Measurements from ENCODE around the gene MROH7. TPM values are rescaled to one million over a fixed set of nuclear protein-coding genes. Genes with fewer than 3 reads are reported as not detected.

The MROH7 gene
- total and polyA plus RNA-seq, 9 of the 15 experiments (the other 6 are each of a cell fraction or from before 2014, with no cell fraction given) = not detected

DNA sequence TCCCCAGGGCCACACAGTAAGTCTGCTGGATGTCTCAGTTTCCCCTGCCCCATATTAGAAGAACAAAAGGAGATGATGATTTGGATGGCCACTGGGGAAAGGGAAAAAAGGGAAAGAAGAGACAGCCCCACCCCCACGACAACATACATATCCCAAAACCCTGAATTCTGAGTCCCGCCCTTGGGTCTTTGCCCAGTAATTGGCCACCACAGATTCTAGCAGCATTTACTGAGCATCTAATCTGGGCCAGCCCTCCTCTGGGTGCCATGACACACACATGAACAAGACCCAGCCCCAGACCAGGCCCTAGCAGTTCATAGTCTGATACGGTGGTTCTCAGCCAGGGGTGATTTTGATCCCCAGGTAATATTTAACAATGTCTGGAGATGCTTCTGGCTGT lies 68.8 kb downstream of the MROH7 start (continued):
- TF ChIP-seq, protein P1, sequence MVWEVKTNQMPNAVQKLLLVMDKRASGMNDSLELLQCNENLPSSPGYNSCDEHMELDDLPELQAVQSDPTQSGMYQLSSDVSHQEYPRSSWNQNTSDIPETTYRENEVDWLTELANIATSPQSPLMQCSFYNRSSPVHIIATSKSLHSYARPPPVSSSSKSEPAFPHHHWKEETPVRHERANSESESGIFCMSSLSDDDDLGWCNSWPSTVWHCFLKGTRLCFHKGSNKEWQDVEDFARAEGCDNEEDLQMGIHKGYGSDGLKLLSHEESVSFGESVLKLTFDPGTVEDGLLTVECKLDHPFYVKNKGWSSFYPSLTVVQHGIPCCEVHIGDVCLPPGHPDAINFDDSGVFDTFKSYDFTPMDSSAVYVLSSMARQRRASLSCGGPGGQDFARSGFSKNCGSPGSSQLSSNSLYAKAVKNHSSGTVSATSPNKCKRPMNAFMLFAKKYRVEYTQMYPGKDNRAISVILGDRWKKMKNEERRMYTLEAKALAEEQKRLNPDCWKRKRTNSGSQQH (CRISPR knock-in tag; IDR thresholded peaks at IDR 0.05) = no peak
- no peak for TF ChIP-seq EGR1 (conservative IDR thresholded peaks at IDR 0.05)
- TF ChIP-seq DDX20 (tag; IDR thresholded peaks at IDR 0.05; ENCODE audit: low read depth) = no peak
- no peak for TF ChIP-seq ZNF12 (CRISPR knock-in tag; IDR thresholded peaks at IDR 0.05)

DNA sequence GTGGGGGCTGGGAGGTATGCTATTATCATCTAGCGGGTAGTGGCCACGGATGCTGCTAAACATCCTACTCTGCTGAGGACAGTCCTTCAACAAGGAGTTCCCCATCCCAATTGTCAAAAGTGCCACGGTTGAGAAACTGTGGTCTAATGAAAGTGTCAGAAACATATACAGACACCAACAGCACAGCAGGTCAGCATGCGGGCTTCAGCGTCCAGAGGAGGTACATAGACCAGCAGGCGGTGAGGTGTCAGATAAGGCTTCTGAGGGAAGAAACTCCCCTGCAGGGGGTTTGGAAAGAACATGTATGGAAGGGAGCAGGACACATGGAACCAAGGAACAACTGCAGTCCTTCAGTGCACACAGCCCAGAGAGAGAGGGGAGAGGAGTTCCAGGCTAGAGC lies 69.3 kb downstream of the MROH7 start:
- FAIRE-seq (no peak), DNase-seq (ENCODE audit: extremely low read depth in 1 of 4, low spot score in 3 of 4) (no peak), ATAC-seq (no peak)
- H4K20me1 ChIP-seq (replicated peaks; ENCODE audit: control insufficient read depth, insufficient read depth, low read length) = peaks cover 10% of the 10 kb centered on the region
- H3K79me2 ChIP-seq (ENCODE audit: control insufficient read depth, insufficient read depth, low read length) = peaks cover 2% of the 10 kb centered on the region
- in situ Hi-C loops (cut with MboI) = no loop called here
- no TSS peak for BruUV-seq (replicated peaks)
- H3K4me3 ChIP-seq = no peak overlapping the region
- H3K9me1 ChIP-seq (ENCODE audit: control insufficient read depth, insufficient read depth, low read length) = no peaks in the 10 kb centered on the region
- peaks cover 20 to 46% of the 10 kb centered on the region in 2 experiments for H3K27me3 ChIP-seq (ENCODE audit: control insufficient read depth in 2 of 2, insufficient read depth in 2 of 2, low read length in 2 of 2)
- no peak overlapping the region for H3K4me2 ChIP-seq (ENCODE audit: insufficient read depth, low read length)
- ChIA-PET POLR2A (no interaction called here), CTCF (ENCODE audit: low intra/inter-chr PET ratio) (no interaction called here)
- H3K9ac ChIP-seq (ENCODE audit: insufficient read depth in 1 of 2, low read depth in 2 of 2, low read length in 2 of 2) = no peak overlapping the region
- no peaks in the 10 kb centered on the region for H3K9me3 ChIP-seq (replicated peaks; ENCODE audit: control insufficient read depth, insufficient read depth, low read depth, low read length)
- no peaks in the 10 kb centered on the region for H3K36me3 ChIP-seq (ENCODE audit: control insufficient read depth, insufficient read depth, low read length)
- H3K27ac ChIP-seq (ENCODE audit: extremely low read depth, low read depth, low read length) = no peak overlapping the region
- H2AFZ ChIP-seq (ENCODE audit: low read depth, low read length) = no peak overlapping the region
- 4% methylated on average over 6 of the region's 6 CpGs for WGBS (ENCODE audit: insufficient coverage, low coverage, missing lambda C conversion rate)
- intact Hi-C loops (cut with micrococcal nuclease) = no loop called here
- TF ChIP-seq ARNT (IDR thresholded peaks at IDR 0.05) = no peak
- no peak for TF ChIP-seq FOXK2 (conservative IDR thresholded peaks at IDR 0.05 in 1 of 2, IDR thresholded peaks at IDR 0.05 in 1 of 2; ENCODE audit: low read depth in 2 of 2)
- TF ChIP-seq FOXA1 (IDR thresholded peaks at IDR 0.05; ENCODE audit: borderline replicate concordance) = no peak
- no peak for TF ChIP-seq SMAD2 (IDR thresholded peaks at IDR 0.05; ENCODE audit: low read depth, low read length)
- peaks cover 0 to 7% of the 10 kb centered on the region in 2 experiments; a peak in 3 of 5 replicates for H3K4me1 ChIP-seq (replicated peaks in 1 of 2; ENCODE audit: control insufficient read depth in 2 of 2, insufficient read depth in 2 of 2, low read length in 2 of 2)
